Endothelial cell of umbilical vein (primary cell): Measurements from ENCODE around the gene CMTM3. TPM values are rescaled to one million over a fixed set of nuclear protein-coding genes. Genes with fewer than 3 reads are reported as not detected.

Experiments
- BruUV-seq: library from RNA; stranded (reverse); fragments of 400-500 nt; replicated peaks from 2 replicates; lab custom pipeline; 2021; lab: Mats Ljungman, UMichigan
- CTCF ChIA-PET: fragments of 300-600, 350-600 bp; sonication (Branson Sonifier 250); formaldehyde crosslinking; loops from one replicate; lab custom pipeline; 2021; ENCODE audit warnings: antibody characterized with exemption, inconsistent platforms; lab: Charles Lee
- POLR2A ChIA-PET: fragments of 300-600, 350-600 bp; sonication (Branson Sonifier 250); formaldehyde crosslinking; loops from one replicate; lab custom pipeline; 2021; ENCODE audit warnings: antibody characterized with exemption, inconsistent platforms; lab: Charles Lee
- DNase-seq: peaks from one replicate; pipeline ENCODE4 v3.0.0-alpha.2; 2011; ENCODE audit warnings: low read depth, low spot score
- FAIRE-seq: peaks from 2 replicates; lab custom pipeline; 2011; peaks lifted over from hg19 to GRCh38; lab: Jason Lieb, UNC
- H2AFZ ChIP-seq: 2 replicates; pipeline ENCODE4 v1.6.0; 2012; ENCODE audit warnings: low read depth, low read length, control low read depth, inconsistent platforms
- H3K27ac ChIP-seq: 2 replicates; pipeline ENCODE4 v1.5.1; 2011; ENCODE audit warnings: low read depth, mild to moderate bottlenecking, control low read depth, low read length, moderate library complexity; ENCODE audit not compliant: insufficient read depth
- H3K27me3 ChIP-seq, 2 experiments: 2 replicates each; pipeline versions ENCODE4 v1.6.0 to v1.6.1; 2011; ENCODE audit warnings: low read length in 2 of 2, mixed read lengths in 1 of 2; ENCODE audit not compliant: control insufficient read depth in 2 of 2, insufficient read depth in 2 of 2
- H3K36me3 ChIP-seq, 2 experiments: 2 replicates in 1 of 2; 3 replicates in 1 of 2; pipeline ENCODE4 v1.5.1; 2011; ENCODE audit warnings: low read length in 2 of 2, mild to moderate bottlenecking in 1 of 2, moderate library complexity in 1 of 2; ENCODE audit not compliant: control insufficient read depth in 2 of 2, insufficient read depth in 2 of 2; ENCODE audit errors: extremely low read depth in 1 of 2
- H3K4me1 ChIP-seq: 3 replicates; pipeline ENCODE4 v1.5.1; 2011; ENCODE audit warnings: mild to moderate bottlenecking, low read length; ENCODE audit not compliant: control insufficient read depth, insufficient read depth; ENCODE audit errors: extremely low read depth
- H3K4me2 ChIP-seq: 2 replicates; pipeline ENCODE4 v1.6.1; 2011; ENCODE audit warnings: low read length, control low read depth, mixed read lengths; ENCODE audit not compliant: insufficient read depth
- H3K4me3 ChIP-seq, 3 experiments: fragments of 200-600 bp in 1 of 3; sonication (generic), shearing (Covaris generic) in 1 of 3; replicated peaks in 1 of 3; 2 replicates each; pipeline ENCODE4 v1.5.1; 2011 to 2016; ENCODE audit warnings: control low read depth in 3 of 3, low read length in 3 of 3, mild to moderate bottlenecking in 2 of 3, inconsistent platforms in 1 of 3, low read depth in 1 of 3, moderate library complexity in 1 of 3; ENCODE audit not compliant: insufficient read depth in 1 of 3
- H3K79me2 ChIP-seq: 2 replicates; pipeline ENCODE4 v1.6.0; 2012; ENCODE audit warnings: low read length, inconsistent platforms; ENCODE audit not compliant: control insufficient read depth, insufficient read depth
- H3K9ac ChIP-seq: replicated peaks from 2 replicates; pipeline ENCODE3; 2011; ENCODE audit warnings: low read length, control low read depth; ENCODE audit not compliant: insufficient read depth; ENCODE audit errors: extremely low read depth
- H3K9me1 ChIP-seq: replicated peaks from 3 replicates; pipeline ENCODE4 v1.6.0; 2011; ENCODE audit warnings: mild to moderate bottlenecking, low read length; ENCODE audit not compliant: control insufficient read depth, insufficient read depth; ENCODE audit errors: extremely low read depth
- H3K9me3 ChIP-seq: replicated peaks from 2 replicates; pipeline ENCODE4 v1.5.1; 2012; ENCODE audit warnings: low read length, inconsistent platforms; ENCODE audit not compliant: control insufficient read depth, insufficient read depth
- H4K20me1 ChIP-seq: replicated peaks from 2 replicates; pipeline ENCODE3; 2011; ENCODE audit warnings: mild to moderate bottlenecking, low read length; ENCODE audit not compliant: control insufficient read depth, insufficient read depth; ENCODE audit errors: extremely low read depth
- EZH2 ChIP-seq: IDR thresholded peaks from 2 replicates; pipeline ENCODE4 v1.6.1; 2012; ENCODE audit warnings: borderline replicate concordance, low read depth, mild to moderate bottlenecking, moderate library complexity, low read length, inconsistent platforms; ENCODE audit not compliant: severe bottlenecking
- FOS ChIP-seq: IDR thresholded peaks from 2 replicates; pipeline ENCODE4 v1.6.1; 2011; ENCODE audit warnings: mild to moderate bottlenecking, low read length, moderate library complexity, borderline replicate concordance; ENCODE audit not compliant: insufficient read depth
- JUN ChIP-seq: IDR thresholded peaks from 2 replicates; pipeline ENCODE4 v1.6.1; 2011; ENCODE audit warnings: borderline replicate concordance, low read depth; ENCODE audit not compliant: insufficient read length, insufficient read depth
- POLR2A ChIP-seq: IDR thresholded peaks from 2 replicates; pipeline ENCODE4 v1.6.1; 2012; ENCODE audit warnings: low read depth, mild to moderate bottlenecking, control low read depth, low read length
- POLR2AphosphoS5 ChIP-seq: IDR thresholded peaks from 2 replicates; pipeline ENCODE4 v1.6.1; 2012; ENCODE audit warnings: low read depth, mild to moderate bottlenecking, control low read depth, low read length, moderate library complexity; ENCODE audit not compliant: insufficient read depth
- dilution Hi-C: fragments of 300-500 bp; cut with MboI; formaldehyde crosslinking; loops from one replicate; pipeline ENCODE4 v1.15.0; 2019; ENCODE audit warnings: low sequenced_read_pairs; ENCODE audit not compliant: extremely low pct_ligation_motif_present
- intact Hi-C: fragments of 100-400 bp; cut with micrococcal nuclease; formaldehyde crosslinking; loops from one replicate; pipeline ENCODE4 v1.10.0; 2022
- polyA plus RNA-seq, 4 experiments: library from polyadenylated mRNA; depleted of rRNA in 3 of 4; stranded (reverse) in 3 of 4; unstranded in 1 of 4; fragments of >200 nt; gene quantifications; 2 replicates each; pipeline versions ENCODE4 v1.2.1 to v1.2.3, GENCODE V29; 2011 to 2012; ENCODE audit warnings: missing spikeins in 1 of 4
- total RNA-seq: library from RNA; stranded (reverse); gene quantifications from 2 replicates; pipeline ENCODE4 v1.2.3, GENCODE V29; 2021
- TF ChIP-seq, protein P1 (sequence below), 2 donors: IDR thresholded peaks; 1 replicate in 1 of 2; 2 replicates in 1 of 2; pipeline ENCODE4 v1.5.1; 2011; ENCODE audit warnings: low read length in 2 of 2, mild to moderate bottlenecking in 2 of 2, moderate library complexity in 2 of 2, control low read depth in 1 of 2, inconsistent platforms in 1 of 2, low read depth in 1 of 2; ENCODE audit not compliant: insufficient read depth in 1 of 2; ENCODE audit errors: extremely low read depth in 1 of 2

CMTM3 gene
- total and polyA plus RNA-seq, 2 donors (not counting 3 experiments of a cell fraction or from before 2014, with no cell fraction given) = 83.6 to 86.2 TPM

DNA sequence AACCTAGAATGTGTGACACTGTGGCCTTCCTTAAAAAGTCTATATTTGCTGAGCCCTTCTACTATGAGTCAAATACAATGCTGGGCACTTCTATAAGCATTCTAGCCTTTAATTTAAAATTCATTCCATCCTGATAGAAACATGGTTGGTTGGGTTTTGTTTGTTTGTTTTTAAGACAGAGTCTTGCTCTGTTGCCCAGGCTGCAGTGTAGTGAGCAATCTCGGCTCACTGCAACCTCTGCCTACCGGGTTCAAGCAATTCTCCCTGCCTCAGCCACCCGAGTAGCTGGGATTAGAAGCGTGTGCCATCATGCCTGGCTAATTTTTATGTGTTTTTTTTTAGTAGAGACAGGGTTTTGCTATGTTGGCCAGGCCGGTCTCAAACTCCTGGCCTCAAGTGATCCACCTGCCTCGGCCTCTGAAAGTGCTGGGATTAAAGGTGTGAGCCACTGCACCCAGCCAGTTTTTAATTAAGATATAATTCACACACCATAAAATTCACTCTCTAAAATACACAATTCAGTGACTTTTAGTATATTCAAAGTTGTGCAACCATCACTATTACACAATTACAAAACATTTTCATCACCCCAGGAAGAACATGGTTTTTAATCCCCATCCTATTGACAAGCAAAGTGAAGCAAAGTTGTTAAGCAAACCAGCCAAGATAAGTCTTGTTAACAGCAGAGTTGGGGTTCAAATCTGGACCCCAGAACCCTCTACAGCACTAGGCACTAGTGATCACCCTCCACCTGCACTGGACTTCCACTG, 49.3 kb downstream of the CMTM3 start:
- H3K4me3 ChIP-seq = no peak overlapping the region
- H3K9me1 ChIP-seq = no peaks in the 10 kb centered on the region
- intact Hi-C loops (loop anchor here (5.0 kb wide), 1 partner anchor 246 kb away; no protein-coding TSS in a partner anchor), dilution Hi-C loops (no loop called here)
- no peaks in the 10 kb centered on the region for H3K79me2 ChIP-seq
- ChIA-PET POLR2A (no interaction called here), CTCF (interaction anchor here (1.2 to 3.9 kb wide), 3 partner anchors 8 to 247 kb away, joined by 3 to 120 read pairs (median 3); no protein-coding TSS in a partner anchor)
- H3K4me1 ChIP-seq = no peaks in the 10 kb centered on the region
- H3K27me3 ChIP-seq = no peaks in the 10 kb centered on the region
- H3K9ac ChIP-seq = no peak overlapping the region
- H4K20me1 ChIP-seq = no peaks in the 10 kb centered on the region
- TF ChIP-seq FOS = no peak
- TF ChIP-seq EZH2 = no peak
- no peak for TF ChIP-seq POLR2AphosphoS5
- no peak for TF ChIP-seq JUN
- TF ChIP-seq POLR2A = no peak
- no peaks in the 10 kb centered on the region for H3K36me3 ChIP-seq
- H3K27ac ChIP-seq = no peak overlapping the region
- no peaks in the 10 kb centered on the region for H3K9me3 ChIP-seq
- FAIRE-seq = no peak
- H3K4me2 ChIP-seq = no peak overlapping the region
- BruUV-seq = no TSS peak
- no peak for DNase-seq
- no peak overlapping the region for H2AFZ ChIP-seq

DNA sequence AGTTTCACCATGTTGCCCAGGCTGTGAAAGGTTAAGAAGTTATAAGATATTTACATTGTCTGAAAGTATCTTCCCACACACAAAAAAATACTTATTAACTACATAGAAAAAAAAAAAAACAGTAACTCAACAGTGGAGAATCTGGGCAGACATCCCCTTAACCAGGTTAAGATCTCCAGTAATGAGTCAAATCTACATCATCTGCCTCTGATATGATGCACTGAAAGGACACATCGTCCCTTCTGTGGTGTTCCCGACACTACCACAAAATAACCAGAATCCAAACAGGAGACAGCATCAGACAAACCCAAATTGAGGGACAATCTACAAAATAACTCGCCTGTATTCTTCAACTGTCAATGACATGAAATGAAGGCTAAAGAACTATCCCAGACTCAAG, 52.0 kb downstream of the CMTM3 start:
- dilution Hi-C loops = no loop called here
- H3K27ac ChIP-seq = no peak overlapping the region
- H3K9ac ChIP-seq = no peak overlapping the region
- intact Hi-C loops = no loop called here
- FAIRE-seq = no peak
- BruUV-seq = no TSS peak
- no peak for DNase-seq
- H3K4me3 ChIP-seq = no peak overlapping the region
- H4K20me1 ChIP-seq = no peaks in the 10 kb centered on the region
- ChIA-PET CTCF (interaction anchor here (1.2 kb wide), 1 partner anchor 48 kb away, joined by 5 read pairs; no protein-coding TSS in a partner anchor), POLR2A (interaction anchor here (0.6 kb wide), 1 partner anchor 279 kb away, joined by 4 read pairs; no protein-coding TSS in a partner anchor)
- TF ChIP-seq POLR2A = no peak
- TF ChIP-seq JUN = no peak
- TF ChIP-seq EZH2 = no peak
- TF ChIP-seq POLR2AphosphoS5 = no peak
- TF ChIP-seq, protein P1, sequence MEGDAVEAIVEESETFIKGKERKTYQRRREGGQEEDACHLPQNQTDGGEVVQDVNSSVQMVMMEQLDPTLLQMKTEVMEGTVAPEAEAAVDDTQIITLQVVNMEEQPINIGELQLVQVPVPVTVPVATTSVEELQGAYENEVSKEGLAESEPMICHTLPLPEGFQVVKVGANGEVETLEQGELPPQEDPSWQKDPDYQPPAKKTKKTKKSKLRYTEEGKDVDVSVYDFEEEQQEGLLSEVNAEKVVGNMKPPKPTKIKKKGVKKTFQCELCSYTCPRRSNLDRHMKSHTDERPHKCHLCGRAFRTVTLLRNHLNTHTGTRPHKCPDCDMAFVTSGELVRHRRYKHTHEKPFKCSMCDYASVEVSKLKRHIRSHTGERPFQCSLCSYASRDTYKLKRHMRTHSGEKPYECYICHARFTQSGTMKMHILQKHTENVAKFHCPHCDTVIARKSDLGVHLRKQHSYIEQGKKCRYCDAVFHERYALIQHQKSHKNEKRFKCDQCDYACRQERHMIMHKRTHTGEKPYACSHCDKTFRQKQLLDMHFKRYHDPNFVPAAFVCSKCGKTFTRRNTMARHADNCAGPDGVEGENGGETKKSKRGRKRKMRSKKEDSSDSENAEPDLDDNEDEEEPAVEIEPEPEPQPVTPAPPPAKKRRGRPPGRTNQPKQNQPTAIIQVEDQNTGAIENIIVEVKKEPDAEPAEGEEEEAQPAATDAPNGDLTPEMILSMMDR (IDR thresholded peaks at IDR 0.05; ENCODE audit: extremely low read depth in 1 of 2, insufficient read depth in 1 of 2, low read depth in 1 of 2, low read length in 2 of 2) = no peak
- no peaks in the 10 kb centered on the region for H3K27me3 ChIP-seq
- H3K4me2 ChIP-seq = no peak overlapping the region
- H3K36me3 ChIP-seq = no peaks in the 10 kb centered on the region
- H3K9me3 ChIP-seq = no peaks in the 10 kb centered on the region
- no peaks in the 10 kb centered on the region for H3K79me2 ChIP-seq
- H2AFZ ChIP-seq = no peak overlapping the region
- no peaks in the 10 kb centered on the region for H3K9me1 ChIP-seq
- peaks cover 14% of the 10 kb centered on the region for H3K4me1 ChIP-seq
